ENCODE data around the gene CAMK2D.
"Not testable (repeated sequence)": the region's sequence is repeated elsewhere in the genome, so short reads cannot be mapped to it uniquely, and the experiment has no call there.

Gene CAMK2D

GRCh38 chr4:113773756-113774155 lies 12.2 kb upstream of the CAMK2D start:
- DNase-seq (no peak), ATAC-seq (no peak)
- Mint-ChIP-seq H3K4me3 (no peak overlapping the region), H3K36me3 (ENCODE audit: low read depth) (no peaks in the 10 kb centered on the region), H3K27me3 (no peaks in the 10 kb centered on the region), H3K9me3 (peaks cover 4% of the 10 kb centered on the region), H3K4me1 (peaks cover 31% of the 10 kb centered on the region), H3K27ac (no peak overlapping the region)

- Mint-ChIP-seq H3K4me3 (peak overlapping the region; percentile 67), H3K4me1 (peaks cover 31% of the 10 kb centered on the region), H3K27me3 (no peaks in the 10 kb centered on the region), H3K9me3 (peaks cover 4% of the 10 kb centered on the region), H3K36me3 (ENCODE audit: low read depth) (no peaks in the 10 kb centered on the region), H3K27ac (peak overlapping the region; percentile 59)
- DNase-seq (peak; percentile 16), ATAC-seq (peak; percentile 33)
These were observed 11.5 kb upstream of the CAMK2D start for GRCh38 chr4:113773014-113773413.

DNA sequence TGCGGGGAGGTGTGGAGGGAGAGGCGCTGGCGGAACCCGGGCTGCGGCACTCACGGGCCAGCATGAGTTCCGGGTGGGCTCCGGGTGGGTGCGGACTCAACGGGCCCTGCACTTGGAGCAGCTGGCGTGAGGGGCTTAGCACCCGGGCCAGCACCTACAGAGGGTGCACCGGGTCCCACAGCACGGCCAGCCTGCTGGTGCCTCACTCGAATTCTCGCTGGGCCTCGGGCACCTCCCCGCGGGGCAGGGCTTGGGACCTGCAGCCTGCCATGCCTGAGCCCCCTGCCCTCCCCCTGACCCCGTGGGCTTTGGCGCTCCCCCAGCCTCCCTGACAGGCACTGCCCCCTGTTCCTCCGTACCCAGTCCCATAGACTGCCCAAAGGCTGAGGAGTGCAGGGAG lies 10.8 kb upstream of the CAMK2D start:
- ATAC-seq, result no peak
- Mint-ChIP-seq H3K27me3 (no peaks in the 10 kb centered on the region), H3K4me3 (no peak overlapping the region), H3K9me3 (peaks cover 4% of the 10 kb centered on the region), H3K27ac (no peak overlapping the region), H3K4me1 (peaks cover 36% of the 10 kb centered on the region), H3K36me3 (ENCODE audit: low read depth) (no peaks in the 10 kb centered on the region)
- DNase-seq, result no peak

- peak overlapping the region; percentile 48 for H3K27ac Mint-ChIP-seq
- H3K36me3 Mint-ChIP-seq (ENCODE audit: low read depth), result no peaks in the 10 kb centered on the region
- ATAC-seq, result peak; percentile 52
- H3K4me1 Mint-ChIP-seq, result peaks cover 49% of the 10 kb centered on the region
- no peak for DNase-seq
- no peaks in the 10 kb centered on the region for H3K27me3 Mint-ChIP-seq
- H3K4me3 Mint-ChIP-seq, result no peak overlapping the region
- H3K9me3 Mint-ChIP-seq, result peaks cover 4% of the 10 kb centered on the region
These were observed 8.2 kb upstream of the CAMK2D start for GRCh38 chr4:113769744-113770143.

GRCh38 chr4:113768952-113769351 lies 7.4 kb upstream of the CAMK2D start:
- Mint-ChIP-seq H3K4me1 (peaks cover 49% of the 10 kb centered on the region), H3K27me3 (no peaks in the 10 kb centered on the region), H3K27ac (no peak overlapping the region), H3K36me3 (ENCODE audit: low read depth) (no peaks in the 10 kb centered on the region), H3K9me3 (peaks cover 4% of the 10 kb centered on the region), H3K4me3 (no peak overlapping the region)
- ATAC-seq (no peak), DNase-seq (no peak)

DNA sequence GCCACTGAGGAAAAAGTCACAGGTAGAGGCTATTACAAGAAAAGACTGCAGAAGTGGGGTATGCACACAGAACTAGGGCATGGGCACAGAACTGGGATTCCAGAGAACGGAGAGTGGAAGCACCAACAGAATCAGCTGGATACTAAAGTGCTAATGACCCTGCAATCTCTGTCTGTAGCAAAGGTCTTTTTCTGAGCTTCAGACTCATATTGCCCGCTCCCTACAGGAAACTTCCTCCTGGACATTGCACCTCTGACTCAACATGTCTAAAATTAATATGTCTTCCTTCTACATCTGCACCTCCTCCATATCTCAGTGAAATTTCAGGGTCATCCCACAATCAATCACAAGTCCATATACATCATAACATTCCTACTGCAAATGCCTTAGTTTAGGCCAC lies 5.3 kb upstream of the CAMK2D start:
- DNase-seq (no peak), ATAC-seq (no peak)
- peaks cover 52% of the 10 kb centered on the region for H3K4me1 Mint-ChIP-seq
- no peak overlapping the region for H3K27ac Mint-ChIP-seq
- H3K27me3 Mint-ChIP-seq, result peaks cover 3% of the 10 kb centered on the region
- no peak overlapping the region for H3K4me3 Mint-ChIP-seq
- H3K9me3 Mint-ChIP-seq, result no peaks in the 10 kb centered on the region
- no peaks in the 10 kb centered on the region for H3K36me3 Mint-ChIP-seq (ENCODE audit: low read depth)

GRCh38 chr4:113764720-113765264 lies 3.3 kb upstream of the CAMK2D start:
- Mint-ChIP-seq H3K27ac (no peak overlapping the region), H3K9me3 (no peaks in the 10 kb centered on the region), H3K4me1 (peaks cover 42% of the 10 kb centered on the region), H3K27me3 (peaks cover 3% of the 10 kb centered on the region), H3K4me3 (no peak overlapping the region), H3K36me3 (ENCODE audit: low read depth) (peaks cover 7% of the 10 kb centered on the region)
- ATAC-seq (no peak), DNase-seq (no peak)

DNA sequence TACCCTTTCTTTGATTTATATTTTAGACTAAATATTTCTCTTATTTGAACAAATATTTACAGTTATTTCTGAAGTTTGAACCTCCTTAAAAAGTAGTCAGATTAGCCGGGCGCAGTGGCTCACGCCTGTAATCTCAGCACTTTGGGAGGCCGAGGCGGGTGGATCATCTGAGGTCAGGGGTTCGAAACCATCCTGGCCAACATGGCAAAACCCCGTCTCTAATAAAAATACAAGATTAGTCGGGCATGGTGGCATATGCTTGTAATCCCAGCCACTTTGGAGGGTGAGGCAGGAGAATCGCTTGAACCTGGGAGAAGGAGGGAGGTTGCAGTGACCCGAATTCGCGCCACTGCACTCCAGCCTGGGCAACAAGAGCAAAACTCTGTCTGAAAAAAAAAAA lies 2.4 kb upstream of the CAMK2D start:
- peaks cover 36% of the 10 kb centered on the region for H3K4me1 Mint-ChIP-seq
- not testable (repeated sequence) for DNase-seq; ATAC-seq; H3K4me3 Mint-ChIP-seq; H3K27me3 Mint-ChIP-seq; H3K27ac Mint-ChIP-seq; H3K9me3 Mint-ChIP-seq; H3K36me3 Mint-ChIP-seq (ENCODE audit: low read depth)

GRCh38 chr4:113763029-113763285 lies 1.4 kb upstream of the CAMK2D start:
- Mint-ChIP-seq H3K27me3 (peaks cover 3% of the 10 kb centered on the region), H3K36me3 (ENCODE audit: low read depth) (peaks cover 16% of the 10 kb centered on the region), H3K4me1 (peaks cover 44% of the 10 kb centered on the region), H3K27ac (peak overlapping the region; percentile 92), H3K9me3 (no peaks in the 10 kb centered on the region), H3K4me3 (peak overlapping the region; percentile 94)
- ATAC-seq, result no peak
- no peak for DNase-seq

DNA sequence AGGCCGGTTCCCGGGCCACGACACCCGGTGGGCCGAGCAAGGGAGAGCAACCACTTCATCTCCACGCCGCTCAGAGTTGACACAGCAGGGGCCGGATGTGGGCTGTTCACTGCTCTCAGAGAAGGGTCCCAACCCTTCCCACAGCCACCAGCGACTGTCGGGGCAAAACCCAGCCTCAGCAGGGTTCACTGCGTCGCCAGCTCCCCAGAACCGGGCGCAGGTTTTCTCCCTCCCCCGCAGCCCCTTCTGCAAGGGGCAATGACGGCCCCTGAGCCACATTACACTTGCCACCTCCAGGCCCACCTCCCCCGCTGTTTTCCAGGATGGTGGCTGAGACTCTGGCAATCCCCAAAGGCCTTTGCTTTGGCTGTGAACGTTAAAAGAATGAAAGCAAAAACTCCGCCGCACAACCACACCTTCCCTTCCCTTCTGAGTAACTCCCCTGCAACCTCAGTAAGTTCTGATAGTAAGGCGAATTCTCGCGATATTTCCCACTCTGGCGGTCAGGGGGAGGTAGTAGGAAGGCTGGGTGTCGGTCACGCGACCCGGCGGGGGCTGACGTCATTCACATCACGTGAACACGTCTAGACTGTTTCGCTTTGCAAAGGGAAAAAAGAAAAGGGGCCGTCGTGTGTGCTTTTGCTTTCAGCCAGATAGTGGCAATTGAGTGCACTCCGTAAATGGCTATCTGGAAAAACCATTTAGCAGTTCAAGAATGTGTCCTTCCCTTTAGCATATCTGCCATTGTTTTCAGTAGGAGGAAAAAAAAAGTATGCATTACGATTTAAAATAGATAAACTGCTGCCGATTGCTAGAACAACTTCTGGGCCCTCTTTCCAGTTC lies 869 bp upstream of the CAMK2D start:
- Mint-ChIP-seq H3K4me3 (peak overlapping the region; percentile 94), H3K36me3 (ENCODE audit: low read depth) (peaks cover 22% of the 10 kb centered on the region), H3K27me3 (peaks cover 3% of the 10 kb centered on the region), H3K9me3 (no peaks in the 10 kb centered on the region), H3K4me1 (peaks cover 45% of the 10 kb centered on the region), H3K27ac (peak overlapping the region; percentile 92)
- DNase-seq (peak; percentile 98), ATAC-seq (peak; percentile 86)

DNA sequence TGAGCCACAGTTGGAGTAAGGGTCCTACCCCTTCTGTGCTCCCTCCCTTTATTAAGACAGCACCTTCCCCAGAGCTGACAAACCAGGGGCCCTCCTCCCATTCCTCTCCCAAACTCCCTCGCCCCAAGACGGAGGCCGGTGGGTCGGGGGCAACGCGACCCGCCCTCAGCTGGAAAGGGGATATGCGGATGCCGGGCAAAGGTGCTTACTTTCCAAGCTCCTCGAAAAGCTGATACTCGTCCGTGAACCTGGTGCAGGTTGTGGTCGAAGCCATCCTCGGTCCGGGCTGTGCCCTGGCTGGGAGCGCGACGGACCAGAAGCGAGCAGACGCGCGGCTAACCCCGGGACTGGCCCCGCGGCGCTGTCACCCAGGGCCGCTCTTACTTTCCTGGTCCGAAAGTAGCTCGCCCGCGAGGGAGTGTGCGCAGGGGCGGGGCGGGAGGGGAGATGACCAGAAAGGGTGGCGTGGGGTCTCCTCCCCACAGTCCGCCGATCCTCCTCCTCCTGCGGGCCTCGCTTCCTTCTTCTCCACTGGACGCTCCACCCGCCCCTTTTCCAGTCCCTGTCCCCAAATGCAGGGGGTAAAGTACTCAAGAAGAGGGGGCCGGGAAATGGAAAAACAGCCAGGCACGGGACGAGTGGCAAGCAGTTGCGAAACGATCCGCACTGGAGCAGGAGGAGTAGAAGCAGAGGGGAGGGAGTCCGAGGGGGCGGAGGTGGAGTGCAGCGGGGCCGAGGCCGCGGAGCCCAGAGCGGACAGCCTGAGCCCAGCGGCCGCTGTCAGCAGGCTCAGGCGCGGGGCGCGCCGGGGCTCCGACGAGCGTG lies 531 bp downstream of the CAMK2D start:
- Mint-ChIP-seq H3K4me3 (peak overlapping the region; percentile 94), H3K27ac (peak overlapping the region; percentile 92), H3K4me1 (peaks cover 50% of the 10 kb centered on the region), H3K36me3 (ENCODE audit: low read depth) (peaks cover 32% of the 10 kb centered on the region), H3K9me3 (no peaks in the 10 kb centered on the region), H3K27me3 (peaks cover 3% of the 10 kb centered on the region)
- DNase-seq (peak; percentile 60), ATAC-seq (peak; percentile 8)

GRCh38 chr4:113760094-113760794 lies 1.3 kb downstream of the CAMK2D start:
- peak overlapping the region; percentile 92 for H3K27ac Mint-ChIP-seq
- ATAC-seq (no peak), DNase-seq (peak; percentile 36)
- no peaks in the 10 kb centered on the region for H3K9me3 Mint-ChIP-seq
- H3K4me1 Mint-ChIP-seq, result peaks cover 53% of the 10 kb centered on the region
- peak overlapping the region; percentile 94 for H3K4me3 Mint-ChIP-seq
- peaks cover 3% of the 10 kb centered on the region for H3K27me3 Mint-ChIP-seq
- peaks cover 32% of the 10 kb centered on the region for H3K36me3 Mint-ChIP-seq (ENCODE audit: low read depth)

GRCh38 chr4:113759696-113760093 lies 1.8 kb downstream of the CAMK2D start:
- peak overlapping the region; percentile 94 for H3K4me3 Mint-ChIP-seq
- no peaks in the 10 kb centered on the region for H3K9me3 Mint-ChIP-seq
- ATAC-seq, result no peak
- peaks cover 37% of the 10 kb centered on the region for H3K36me3 Mint-ChIP-seq (ENCODE audit: low read depth)
- DNase-seq, result no peak
- peaks cover 3% of the 10 kb centered on the region for H3K27me3 Mint-ChIP-seq
- H3K27ac Mint-ChIP-seq, result peak overlapping the region; percentile 92
- H3K4me1 Mint-ChIP-seq, result peaks cover 56% of the 10 kb centered on the region

DNA sequence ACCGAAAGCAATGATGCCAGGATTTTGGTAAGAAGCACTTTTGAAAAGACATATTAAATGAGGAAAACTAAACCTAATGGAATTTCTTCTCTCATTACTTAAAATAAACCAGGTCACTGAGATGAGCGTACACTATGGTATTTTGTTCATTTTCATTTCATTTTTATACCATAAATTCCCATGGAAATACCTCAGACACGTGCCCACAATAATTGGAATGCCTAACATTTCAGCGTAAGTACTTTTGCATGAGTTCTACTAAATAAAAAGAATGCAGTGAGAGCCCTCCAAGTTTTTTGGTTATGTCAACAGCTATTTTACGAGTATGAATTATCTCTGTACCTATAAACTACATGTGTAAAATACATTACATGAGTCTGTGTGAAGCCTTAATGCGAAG lies 3.2 kb downstream of the CAMK2D start:
- Mint-ChIP-seq H3K27ac (peak overlapping the region; percentile 92), H3K36me3 (ENCODE audit: low read depth) (peaks cover 42% of the 10 kb centered on the region), H3K4me1 (peaks cover 60% of the 10 kb centered on the region), H3K27me3 (peaks cover 3% of the 10 kb centered on the region), H3K4me3 (peak overlapping the region; percentile 94), H3K9me3 (no peaks in the 10 kb centered on the region)
- DNase-seq (no peak), ATAC-seq (no peak)
